Gastrocnemius medialis (tissue), 4 donors: ENCODE results near the gene DOCK11. TPM values are rescaled to one million over a fixed set of nuclear protein-coding genes. Genes with fewer than 3 reads are reported as not detected.

Experiments
- ATAC-seq, 2 donors: fragments of 150-250 bp; one replicate each; pipeline ENCODE4 v1.9.1; 2016
- DNase-seq, 2 donors: peaks; one replicate each; pipeline ENCODE4 v3.0.0-alpha.2; 2019
- H3K27ac ChIP-seq, 4 donors: fragments of 200-600 bp; sonication (generic); 1 replicate in 1 of 4; 2 replicates in 3 of 4; pipeline ENCODE4 v1.5.1; 2016 to 2018; ENCODE audit warnings: mild to moderate bottlenecking in 2 of 4, moderate library complexity in 1 of 4
- H3K27me3 ChIP-seq, 3 donors: fragments of 200-600 bp; sonication (generic) in 2 of 3; 1 replicate in 1 of 3; 2 replicates in 2 of 3; pipeline versions ENCODE4 v1.5.1 to v1.6.0; 2016 to 2019; ENCODE audit warnings: mild to moderate bottlenecking in 1 of 3, moderate library complexity in 1 of 3
- H3K36me3 ChIP-seq, 2 donors: fragments of 200-600 bp; sonication (generic) in 1 of 2; one replicate each; pipeline ENCODE4 v1.5.1; 2017 to 2018
- H3K4me1 ChIP-seq, 2 donors: fragments of 200-600 bp; sonication (generic) in 1 of 2; one replicate each; pipeline ENCODE4 v1.5.1; 2016 to 2017; ENCODE audit warnings: mild to moderate bottlenecking in 2 of 2
- H3K4me3 ChIP-seq, 4 donors: fragments of 200-600 bp; sonication (generic) in 3 of 4; 1 replicate in 1 of 4; 2 replicates in 3 of 4; pipeline ENCODE4 v1.5.1; 2016 to 2019; ENCODE audit warnings: mild to moderate bottlenecking in 2 of 4
- H3K9me3 ChIP-seq, 3 donors: fragments of 200-600 bp; sonication (generic) in 2 of 3; 1 replicate in 1 of 3; 2 replicates in 2 of 3; pipeline ENCODE4 v1.5.1; 2016 to 2019
- CTCF ChIP-seq, 5 experiments: fragments of 450-650 bp in 3 of 5; fragments of 200-600 bp in 2 of 5; sonication (generic) in 2 of 5; IDR thresholded peaks in 4 of 5; conservative IDR thresholded peaks in 1 of 5; 1 replicate in 4 of 5; 2 replicates in 1 of 5; pipeline ENCODE4 v1.5.1; 2016 to 2019; ENCODE audit warnings: antibody characterized with exemption in 5 of 5, mild to moderate bottlenecking in 3 of 5, moderate library complexity in 3 of 5
- POLR2A ChIP-seq, 2 donors: fragments of 450-650 bp; IDR thresholded peaks; one replicate each; pipeline ENCODE4 v1.6.1; 2017; ENCODE audit warnings: antibody characterized with exemption in 2 of 2, mild to moderate bottlenecking in 2 of 2, moderate library complexity in 2 of 2
- in situ Hi-C, 4 donors: fragments of 200-750 bp; cut with MboI; loops; one replicate each; pipeline versions ENCODE4 v1.15.0 to v1.8.0; 2017; ENCODE audit warnings: low sequenced_read_pairs in 4 of 4
- intact Hi-C: fragments of 100-400 bp; cut with DNase I; formaldehyde crosslinking; loops from one replicate; pipeline ENCODE4 v1.15.1; 2023; ENCODE audit warnings: low total_unique reads
- total RNA-seq, 4 donors: library from RNA; depleted of rRNA; stranded (reverse); fragments of >200 nt; gene quantifications; one replicate each; pipeline versions ENCODE4 v1.1.0 to v1.2.3, GENCODE V29; 2016

The DOCK11 gene
- total RNA-seq, result 1 to 10 TPM; 2.3 to 5.7 (median 3.2) TPM

GRCh38 chrX:118495061-118495921 is at the start of gene DOCK11:
DOCK11 (plus strand) TSS chrX:118495815; CDS start chrX:118495972, 157 bp downstream.
- DNase-seq (peak; percentile 50 to 67), ATAC-seq (peak; percentile 65 to 77)
- peak within 1 kb of the TSS; percentile 51 to 56 (median 54) for H3K4me3 ChIP-seq
- no peaks in the 10 kb centered on the region for H3K9me3 ChIP-seq
- H3K27me3 ChIP-seq, result peaks cover 0 to 33% (median 8%) of the 10 kb centered on the region in 3 donors
- peak; percentile 29 to 52 for TF ChIP-seq POLR2A (IDR thresholded peaks at IDR 0.05)
- no peak for TF ChIP-seq CTCF (IDR thresholded peaks at IDR 0.05 in 4 of 5, conservative IDR thresholded peaks at IDR 0.05 in 1 of 5)
- H3K4me1 ChIP-seq, result no peaks in the 10 kb centered on the region
- peak within 1 kb of the TSS; percentile 52 to 64 (median 58) for H3K27ac ChIP-seq
- no peaks in the 10 kb centered on the region for H3K36me3 ChIP-seq
- in situ Hi-C loops (no loop called here), intact Hi-C loops (no loop called here)

GRCh38 chrX:118448273-118448783 is 47.3 kb upstream of the DOCK11 start:
- peaks cover 0 to 3% of the 10 kb centered on the region in 2 donors for H3K36me3 ChIP-seq
- no peaks in the 10 kb centered on the region for H3K9me3 ChIP-seq
- in situ Hi-C loops, result no loop called here
- no peak for DNase-seq
- TF ChIP-seq POLR2A (IDR thresholded peaks at IDR 0.05), result no peak
- no peak for TF ChIP-seq CTCF (IDR thresholded peaks at IDR 0.05 in 4 of 5, conservative IDR thresholded peaks at IDR 0.05 in 1 of 5)
- no peak overlapping the region for H3K4me3 ChIP-seq
- no peak overlapping the region for H3K27ac ChIP-seq
- no peaks in the 10 kb centered on the region for H3K27me3 ChIP-seq
- no peaks in the 10 kb centered on the region for H3K4me1 ChIP-seq
- intact Hi-C loops, result no loop called here
- no peak for ATAC-seq

GRCh38 chrX:118455013-118455412 is 40.6 kb upstream of the DOCK11 start:
- DNase-seq, result no peak
- no peaks in the 10 kb centered on the region for H3K36me3 ChIP-seq
- intact Hi-C loops (loop anchor here (10.0 kb wide), 1 partner anchor 150 kb away; no protein-coding TSS in a partner anchor), in situ Hi-C loops (loop anchor here in 2 of 4 donors (25.0 kb wide), 2 partner anchors 132 to 357 kb away; partner anchors contain the start of gene ZCCHC12 (in 2 of the 2))
- no peaks in the 10 kb centered on the region for H3K27me3 ChIP-seq
- no peak overlapping the region for H3K4me3 ChIP-seq
- no peak for ATAC-seq
- no peak for TF ChIP-seq CTCF (IDR thresholded peaks at IDR 0.05 in 4 of 5, conservative IDR thresholded peaks at IDR 0.05 in 1 of 5)
- TF ChIP-seq POLR2A (IDR thresholded peaks at IDR 0.05), result no peak
- no peaks in the 10 kb centered on the region for H3K4me1 ChIP-seq
- no peaks in the 10 kb centered on the region for H3K9me3 ChIP-seq
- no peak overlapping the region for H3K27ac ChIP-seq

GRCh38 chrX:118459494-118459893 is 36.1 kb upstream of the DOCK11 start:
- H3K9me3 ChIP-seq, result no peaks in the 10 kb centered on the region
- intact Hi-C loops, result loop anchor here (10.0 kb wide), 1 partner anchor 145 kb away; no protein-coding TSS in a partner anchor
- in situ Hi-C loops, result loop anchor here in 2 of 4 donors (25.0 kb wide), 2 partner anchors 128 to 353 kb away; partner anchors contain the start of gene ZCCHC12 (in 2 of the 2)
- H3K27me3 ChIP-seq, result no peaks in the 10 kb centered on the region
- no peaks in the 10 kb centered on the region for H3K36me3 ChIP-seq
- ATAC-seq (no peak), DNase-seq (no peak)
- no peak overlapping the region for H3K27ac ChIP-seq
- no peaks in the 10 kb centered on the region for H3K4me1 ChIP-seq
- no peak for TF ChIP-seq POLR2A (IDR thresholded peaks at IDR 0.05)
- TF ChIP-seq CTCF (IDR thresholded peaks at IDR 0.05 in 4 of 5, conservative IDR thresholded peaks at IDR 0.05 in 1 of 5), result peak in 2 of 5 experiments; percentile 28 to 29
- H3K4me3 ChIP-seq, result no peak overlapping the region
